PC-3 (cell line): ENCODE data around the gene STK32C. TPM values are rescaled to one million over a fixed set of nuclear protein-coding genes. Genes with fewer than 3 reads are reported as not detected.

Experiments used
- ATAC-seq: fragments of 200-7000 bp; cut with Tn5 transposase; 2 replicates; pipeline ENCODE4 v1.9.1; 2020; ENCODE audit warnings: mild to moderate bottlenecking, moderate library complexity
- BruUV-seq: library from RNA; stranded (reverse); fragments of 400-500 nt; replicated peaks from 2 replicates; lab custom pipeline; 2021; lab: Mats Ljungman, UMichigan
- CTCF ChIA-PET: fragments of 300-600 bp; sonication (Branson Sonifier 250); formaldehyde crosslinking; loops from one replicate; lab custom pipeline; 2022; ENCODE audit warnings: antibody characterized with exemption; lab: Charles Lee
- POLR2A ChIA-PET: fragments of 300-600 bp; sonication (Branson Sonifier 250); formaldehyde crosslinking; loops from one replicate; lab custom pipeline; 2022; ENCODE audit warnings: antibody characterized with exemption; ENCODE audit not compliant: unreplicated experiment; lab: Charles Lee
- DNase-seq: peaks from one replicate; pipeline ENCODE4 v3.0.0-alpha.2; 2015
- H2AFZ ChIP-seq: fragments of 300-600 bp; sonication (generic); 2 replicates; pipeline ENCODE4 v1.6.0; 2016; ENCODE audit warnings: antibody characterized with exemption, low read length
- H3F3A ChIP-seq: fragments of 300-600 bp; sonication (generic); one replicate; pipeline ENCODE4 v1.6.0; 2017; ENCODE audit warnings: antibody characterized with exemption, low read length, control low read depth, mild to moderate bottlenecking; ENCODE audit not compliant: unreplicated experiment
- H3K27ac ChIP-seq: fragments of 300-600 bp; sonication (generic); 2 replicates; pipeline ENCODE4 v1.5.1; 2016; ENCODE audit warnings: mild to moderate bottlenecking, low read length
- H3K27me3 ChIP-seq: fragments of 300-600 bp; sonication (generic); 2 replicates; pipeline ENCODE4 v1.6.1; 2016; ENCODE audit warnings: low read length, mixed read lengths
- H3K36me3 ChIP-seq: fragments of 300-600 bp; sonication (generic); 2 replicates; pipeline ENCODE4 v1.6.1; 2016; ENCODE audit warnings: low read depth, mixed run types, low read length, mixed read lengths
- H3K4me1 ChIP-seq: fragments of 300-600 bp; sonication (generic); 2 replicates; pipeline ENCODE4 v1.5.1; 2016; ENCODE audit warnings: low read length; ENCODE audit not compliant: insufficient read depth
- H3K4me2 ChIP-seq: fragments of 300-600 bp; sonication (generic); 2 replicates; pipeline ENCODE4 v1.6.0; 2016; ENCODE audit warnings: low read length
- H3K4me3 ChIP-seq: fragments of 300-600 bp; sonication (generic); 2 replicates; pipeline ENCODE4 v1.5.1; 2016; ENCODE audit warnings: mild to moderate bottlenecking, low read length, mixed read lengths
- H3K79me2 ChIP-seq: fragments of 300-600 bp; sonication (generic); 2 replicates; pipeline ENCODE4 v1.6.1; 2017; ENCODE audit warnings: low read length, mixed read lengths
- H3K9ac ChIP-seq: fragments of 300-600 bp; sonication (generic); 2 replicates; pipeline ENCODE4 v1.6.0; 2016; ENCODE audit warnings: mild to moderate bottlenecking, low read length
- H3K9me2 ChIP-seq: fragments of 300-600 bp; sonication (generic); replicated peaks from 2 replicates; pipeline ENCODE4 v1.6.1; 2016; ENCODE audit warnings: mixed run types, low read length, mixed read lengths
- H3K9me3 ChIP-seq: fragments of 300-600 bp; sonication (generic); 2 replicates; pipeline ENCODE4 v1.6.1; 2016; ENCODE audit warnings: low read length, mixed read lengths
- H4K20me1 ChIP-seq: fragments of 300-600 bp; sonication (generic); 2 replicates; pipeline ENCODE4 v1.6.1; 2016; ENCODE audit warnings: low read length, mixed read lengths
- CTCF ChIP-seq: fragments of 300-600 bp; sonication (generic); conservative IDR thresholded peaks from 2 replicates; pipeline ENCODE4 v1.5.1; 2017; ENCODE audit warnings: antibody characterized with exemption, low read depth, mild to moderate bottlenecking, low read length
- EZH2 ChIP-seq: fragments of 300-600 bp; sonication (generic); IDR thresholded peaks from one replicate; pipeline ENCODE4 v1.6.1; 2017; ENCODE audit warnings: antibody characterized with exemption, mild to moderate bottlenecking, low read length; ENCODE audit not compliant: unreplicated experiment
- EZH2phosphoT487 ChIP-seq: fragments of 300-600 bp; sonication (generic); IDR thresholded peaks from 2 replicates; pipeline ENCODE4 v1.6.1; 2018; ENCODE audit warnings: mild to moderate bottlenecking, antibody characterized with exemption, low read length, borderline replicate concordance
- intact Hi-C: fragments of 100-400 bp; cut with micrococcal nuclease; formaldehyde crosslinking; loops from 2 replicates; pipeline ENCODE4 v1.9.0; 2023
- total RNA-seq: library from RNA; depleted of rRNA; stranded (reverse); fragments of >200 nt; gene quantifications from 2 replicates; pipeline ENCODE4 v1.2.3, GENCODE V29; 2014

STK32C gene
- total RNA-seq, 1 experiment from 2014 or later = 28.3 TPM

- ChIA-PET POLR2A (no interaction called here), CTCF (no interaction called here)
- TF ChIP-seq EZH2 (no peak), EZH2phosphoT487 (no peak), CTCF (no peak)
- no peaks in the 10 kb centered on the region for H3K4me1 ChIP-seq
- no peak overlapping the region for H3K9ac ChIP-seq
- no peaks in the 10 kb centered on the region for H4K20me1 ChIP-seq
- DNase-seq (no peak), ATAC-seq (no peak)
- H3K27me3 ChIP-seq = no peaks in the 10 kb centered on the region
- BruUV-seq = no TSS peak
- no peak overlapping the region for H3K4me2 ChIP-seq
- no peak overlapping the region for H3K4me3 ChIP-seq
- no peak overlapping the region for H2AFZ ChIP-seq
- 0 out of 2 replicates have a peak, but pooled peaks cover 2% of the 10 kb centered on the region for H3K9me3 ChIP-seq
- H3K9me2 ChIP-seq = no peaks in the 10 kb centered on the region
- intact Hi-C loops = no loop called here
- H3K79me2 ChIP-seq = no peaks in the 10 kb centered on the region
- H3K27ac ChIP-seq = no peak overlapping the region
- H3K36me3 ChIP-seq = no peaks in the 10 kb centered on the region; the same call in 1 of the 2 replicates
- H3F3A ChIP-seq = no peaks in the 10 kb centered on the region
Measured at GRCh38 chr10:132291826-132292225, 15.9 kb downstream of the STK32C start.

- CTCF ChIA-PET = no interaction called here
Measured at GRCh38 chr10:132290631-132291030, 17.1 kb downstream of the STK32C start.

More at GRCh38 chr10:132290631-132291030, 17.1 kb downstream of the STK32C start:
- Histone ChIP-seq H3K9me3 (0 out of 2 replicates have a peak, but pooled peaks cover 2% of the 10 kb centered on the region), H3K36me3 (no peaks in the 10 kb centered on the region; the same call in 1 of the 2 replicates), H3K4me3 (no peak overlapping the region), H3K4me1 (no peaks in the 10 kb centered on the region), H3F3A (no peaks in the 10 kb centered on the region), H3K9ac (no peak overlapping the region), H3K27me3 (no peaks in the 10 kb centered on the region), H3K79me2 (no peaks in the 10 kb centered on the region), H2AFZ (no peak overlapping the region), H3K9me2 (no peaks in the 10 kb centered on the region), H3K27ac (no peak overlapping the region), H3K4me2 (no peak overlapping the region), H4K20me1 (no peaks in the 10 kb centered on the region)
- TF ChIP-seq EZH2phosphoT487 (no peak), EZH2 (no peak), CTCF (no peak)
- DNase-seq (no peak), ATAC-seq (no peak)
- no TSS peak for BruUV-seq
- POLR2A ChIA-PET = no interaction called here
- intact Hi-C loops = no loop called here
